Measurements from ENCODE around the gene CDC25B.

Gene CDC25B

DNA sequence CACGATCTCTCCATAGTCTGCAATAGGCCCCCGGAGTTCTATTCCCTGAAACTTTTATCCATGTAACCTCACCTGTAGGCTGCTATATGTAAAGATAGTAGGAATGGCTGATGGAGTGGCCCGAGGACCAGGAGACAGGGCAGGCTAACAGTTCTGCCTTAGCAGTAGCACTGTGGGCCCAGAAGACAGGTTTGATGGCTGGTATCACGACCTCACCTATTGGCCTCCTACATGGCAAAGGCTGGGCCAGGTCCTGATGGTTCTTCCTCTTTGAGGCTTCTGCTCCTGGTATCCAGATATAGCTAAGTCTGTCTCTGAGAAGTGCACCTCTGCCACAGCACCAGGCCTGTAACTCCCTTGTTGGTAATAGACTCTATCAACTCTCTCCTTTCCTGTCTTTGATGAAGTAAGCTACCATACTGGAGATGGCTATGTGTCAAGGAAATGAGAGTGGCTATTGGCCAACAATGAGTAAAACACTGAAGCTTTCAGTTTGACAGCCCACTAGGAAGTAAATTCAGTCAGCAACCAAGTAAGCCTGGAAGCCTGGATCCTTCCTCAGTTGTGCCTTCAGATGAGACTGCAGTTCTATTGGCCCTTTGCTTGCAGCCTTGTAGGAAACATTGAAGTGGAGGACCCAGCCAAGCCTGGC lies 20.5 kb upstream of the CDC25B start:
- TF ChIP-seq ZFX (IDR thresholded peaks at IDR 0.05) (no peak), CTCF (conservative IDR thresholded peaks at IDR 0.05) (no peak)

DNA sequence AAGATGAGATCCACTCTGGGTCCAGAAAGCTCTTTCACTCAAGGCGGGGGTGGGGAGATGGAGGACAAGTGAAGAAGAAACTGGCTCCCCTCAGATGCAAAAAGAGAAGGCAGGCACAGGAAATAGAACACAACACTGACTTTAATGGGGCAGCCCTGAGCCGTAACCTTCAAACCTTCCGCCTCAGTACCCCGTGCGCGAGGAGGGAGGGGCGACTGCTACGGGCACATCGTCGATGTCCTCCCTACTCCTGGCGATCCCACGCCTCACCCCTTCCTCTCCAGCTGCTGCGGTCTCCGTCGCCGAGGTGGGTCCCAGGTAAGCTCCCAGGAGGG lies 18.8 kb upstream of the CDC25B start:
- TF ChIP-seq ZFX (IDR thresholded peaks at IDR 0.05) (no peak), CTCF (conservative IDR thresholded peaks at IDR 0.05) (no peak)
- H3K27ac ChIP-seq, result no peak overlapping the region

More for the DNA sequence above, 20.5 kb upstream of the CDC25B start:
- no peak overlapping the region for H3K27ac ChIP-seq

GRCh38 chr20:3777716-3778629 lies 18.1 kb upstream of the CDC25B start:
- TF ChIP-seq ZFX (IDR thresholded peaks at IDR 0.05) (no peak), CTCF (conservative IDR thresholded peaks at IDR 0.05) (no peak)
- H3K27ac ChIP-seq, result no peak overlapping the region

DNA sequence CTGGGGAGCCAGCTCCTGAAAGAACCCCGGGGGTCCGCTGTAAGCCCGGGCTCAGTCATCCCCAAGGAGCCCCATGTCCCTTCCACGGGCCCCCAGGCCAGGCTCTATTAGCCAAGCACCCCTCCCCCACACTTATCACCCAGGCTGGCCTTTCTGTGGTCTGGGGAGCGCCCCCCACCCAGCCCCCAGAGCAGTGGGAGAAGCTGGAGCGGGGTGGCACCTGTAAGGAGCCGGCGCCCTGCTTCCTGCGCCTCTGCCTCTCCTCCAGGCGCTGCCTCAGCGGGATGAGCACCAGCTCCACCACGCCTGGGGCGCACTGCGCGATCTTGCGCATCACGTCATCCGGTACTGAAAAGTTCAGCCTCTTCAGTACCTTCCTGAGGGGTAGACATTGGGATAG lies 17.1 kb upstream of the CDC25B start:
- no peak for TF ChIP-seq ZFX (IDR thresholded peaks at IDR 0.05)
- no peak for TF ChIP-seq CTCF (conservative IDR thresholded peaks at IDR 0.05)
- H3K27ac ChIP-seq, result no peak overlapping the region

- TF ChIP-seq ZFX (IDR thresholded peaks at IDR 0.05), result no peak
- TF ChIP-seq CTCF (conservative IDR thresholded peaks at IDR 0.05), result peak; percentile 73
- H3K27ac ChIP-seq, result no peak within 1 kb of the TSS
These were observed 14.8 kb upstream of the CDC25B start, which contains the start of gene SPEF1 for GRCh38 chr20:3781153-3781910. TSS of gene SPEF1 (minus strand) at chr20:3781448. CDS start at chr20:3781287, 161 bp downstream.

DNA sequence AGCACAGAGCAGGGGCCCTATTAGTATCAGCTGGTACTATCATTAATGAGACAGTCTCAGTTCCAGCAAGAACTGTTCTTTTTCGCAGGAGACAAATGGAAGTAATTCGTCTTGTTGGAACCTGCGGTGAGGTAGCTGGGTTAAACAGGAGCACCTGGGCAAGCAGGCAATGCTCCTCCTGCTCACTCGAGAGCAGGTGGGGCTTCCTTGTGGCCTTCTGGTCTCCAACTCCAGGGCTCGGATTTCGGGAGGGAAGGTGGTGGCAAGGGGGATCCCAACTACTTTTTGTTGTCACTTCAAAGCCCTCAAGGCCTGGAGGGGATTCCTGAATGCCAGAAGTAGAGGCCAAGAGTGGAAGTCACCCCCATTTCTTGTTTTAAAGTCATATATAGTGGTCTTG lies 13.5 kb upstream of the CDC25B start:
- TF ChIP-seq ZFX (IDR thresholded peaks at IDR 0.05) (no peak), CTCF (conservative IDR thresholded peaks at IDR 0.05) (no peak)
- H3K27ac ChIP-seq, result no peak overlapping the region
